HepG2 (cell line): Measurements from ENCODE around the gene EXOC7. TPM values are rescaled to one million over a fixed set of nuclear protein-coding genes. Genes with fewer than 3 reads are reported as not detected.

Experiments
- AKAP8 ChIP-seq: sonication (generic); formaldehyde crosslinking; IDR thresholded peaks from 2 replicates; pipeline ENCODE4 v1.5.1; 2020; ENCODE audit warnings: mild to moderate bottlenecking, missing genetic modification reagents
- HOXA3 ChIP-seq: sonication (generic); formaldehyde crosslinking; IDR thresholded peaks from 2 replicates; pipeline ENCODE4 v1.5.0; 2020; ENCODE audit warnings: missing genetic modification reagents
- NAIF1 ChIP-seq: sonication (generic); formaldehyde crosslinking; IDR thresholded peaks from 2 replicates; pipeline ENCODE4 v1.5.0; 2020; ENCODE audit warnings: mild to moderate bottlenecking, missing genetic modification reagents, borderline replicate concordance
- ZBTB40 ChIP-seq, 2 experiments: fragments of 450-650 bp in 1 of 2; sonication (generic) in 1 of 2; formaldehyde crosslinking in 1 of 2; IDR thresholded peaks; 2 replicates each; pipeline versions ENCODE4 v1.6.1 to v1.8.0; 2016 to 2022; ENCODE audit warnings: antibody characterized with exemption in 1 of 2, mild to moderate bottlenecking in 1 of 2, missing genetic modification reagents in 1 of 2
- ZFP91 ChIP-seq: sonication (generic); formaldehyde crosslinking; IDR thresholded peaks from 2 replicates; pipeline ENCODE4 v1.9.0; 2022; ENCODE audit warnings: missing genetic modification reagents, mild to moderate bottlenecking, borderline replicate concordance
- ZNF431 ChIP-seq: sonication (generic); formaldehyde crosslinking; IDR thresholded peaks from 2 replicates; pipeline ENCODE4 v1.9.0; 2022; ENCODE audit warnings: missing genetic modification reagents, low read depth, mild to moderate bottlenecking, borderline replicate concordance
- polyA plus RNA-seq, 8 experiments: library from polyadenylated mRNA; depleted of rRNA in 3 of 8; stranded (reverse) in 7 of 8; unstranded in 1 of 8; fragments of >200 nt; fragmentation: Illumina TruSeq in 4 of 8; extraction: Trizol in 4 of 8; gene quantifications; 2 replicates each; pipeline versions ENCODE4 v1.2.1 to v1.2.3, GENCODE V29; 2011 to 2016; ENCODE audit warnings: low read depth in 4 of 8, missing spikeins in 1 of 8, mixed read lengths in 1 of 8; ENCODE audit not compliant: insufficient read depth in 1 of 8
- total RNA-seq, 5 experiments: library from RNA; depleted of rRNA; stranded (reverse); fragments of >200 nt; fragmentation: Illumina TruSeq; extraction: Trizol; gene quantifications; 2 replicates each; pipeline ENCODE4 v1.2.3, GENCODE V29; 2016; ENCODE audit warnings: low read depth in 1 of 5
- TF ChIP-seq, protein P1 (sequence below): sonication (generic); formaldehyde crosslinking; IDR thresholded peaks from 2 replicates; pipeline ENCODE4 v1.4.0; 2020; ENCODE audit warnings: mild to moderate bottlenecking, missing genetic modification reagents

Gene EXOC7
- total and polyA plus RNA-seq, 2 of the 13 experiments (the other 11 are each of a cell fraction or from before 2014, with no cell fraction given): 86.9 to 116 TPM

GRCh38 chr17:76103274-76104139 is at the start of gene EXOC7 (continued):
- TF ChIP-seq, protein P1, sequence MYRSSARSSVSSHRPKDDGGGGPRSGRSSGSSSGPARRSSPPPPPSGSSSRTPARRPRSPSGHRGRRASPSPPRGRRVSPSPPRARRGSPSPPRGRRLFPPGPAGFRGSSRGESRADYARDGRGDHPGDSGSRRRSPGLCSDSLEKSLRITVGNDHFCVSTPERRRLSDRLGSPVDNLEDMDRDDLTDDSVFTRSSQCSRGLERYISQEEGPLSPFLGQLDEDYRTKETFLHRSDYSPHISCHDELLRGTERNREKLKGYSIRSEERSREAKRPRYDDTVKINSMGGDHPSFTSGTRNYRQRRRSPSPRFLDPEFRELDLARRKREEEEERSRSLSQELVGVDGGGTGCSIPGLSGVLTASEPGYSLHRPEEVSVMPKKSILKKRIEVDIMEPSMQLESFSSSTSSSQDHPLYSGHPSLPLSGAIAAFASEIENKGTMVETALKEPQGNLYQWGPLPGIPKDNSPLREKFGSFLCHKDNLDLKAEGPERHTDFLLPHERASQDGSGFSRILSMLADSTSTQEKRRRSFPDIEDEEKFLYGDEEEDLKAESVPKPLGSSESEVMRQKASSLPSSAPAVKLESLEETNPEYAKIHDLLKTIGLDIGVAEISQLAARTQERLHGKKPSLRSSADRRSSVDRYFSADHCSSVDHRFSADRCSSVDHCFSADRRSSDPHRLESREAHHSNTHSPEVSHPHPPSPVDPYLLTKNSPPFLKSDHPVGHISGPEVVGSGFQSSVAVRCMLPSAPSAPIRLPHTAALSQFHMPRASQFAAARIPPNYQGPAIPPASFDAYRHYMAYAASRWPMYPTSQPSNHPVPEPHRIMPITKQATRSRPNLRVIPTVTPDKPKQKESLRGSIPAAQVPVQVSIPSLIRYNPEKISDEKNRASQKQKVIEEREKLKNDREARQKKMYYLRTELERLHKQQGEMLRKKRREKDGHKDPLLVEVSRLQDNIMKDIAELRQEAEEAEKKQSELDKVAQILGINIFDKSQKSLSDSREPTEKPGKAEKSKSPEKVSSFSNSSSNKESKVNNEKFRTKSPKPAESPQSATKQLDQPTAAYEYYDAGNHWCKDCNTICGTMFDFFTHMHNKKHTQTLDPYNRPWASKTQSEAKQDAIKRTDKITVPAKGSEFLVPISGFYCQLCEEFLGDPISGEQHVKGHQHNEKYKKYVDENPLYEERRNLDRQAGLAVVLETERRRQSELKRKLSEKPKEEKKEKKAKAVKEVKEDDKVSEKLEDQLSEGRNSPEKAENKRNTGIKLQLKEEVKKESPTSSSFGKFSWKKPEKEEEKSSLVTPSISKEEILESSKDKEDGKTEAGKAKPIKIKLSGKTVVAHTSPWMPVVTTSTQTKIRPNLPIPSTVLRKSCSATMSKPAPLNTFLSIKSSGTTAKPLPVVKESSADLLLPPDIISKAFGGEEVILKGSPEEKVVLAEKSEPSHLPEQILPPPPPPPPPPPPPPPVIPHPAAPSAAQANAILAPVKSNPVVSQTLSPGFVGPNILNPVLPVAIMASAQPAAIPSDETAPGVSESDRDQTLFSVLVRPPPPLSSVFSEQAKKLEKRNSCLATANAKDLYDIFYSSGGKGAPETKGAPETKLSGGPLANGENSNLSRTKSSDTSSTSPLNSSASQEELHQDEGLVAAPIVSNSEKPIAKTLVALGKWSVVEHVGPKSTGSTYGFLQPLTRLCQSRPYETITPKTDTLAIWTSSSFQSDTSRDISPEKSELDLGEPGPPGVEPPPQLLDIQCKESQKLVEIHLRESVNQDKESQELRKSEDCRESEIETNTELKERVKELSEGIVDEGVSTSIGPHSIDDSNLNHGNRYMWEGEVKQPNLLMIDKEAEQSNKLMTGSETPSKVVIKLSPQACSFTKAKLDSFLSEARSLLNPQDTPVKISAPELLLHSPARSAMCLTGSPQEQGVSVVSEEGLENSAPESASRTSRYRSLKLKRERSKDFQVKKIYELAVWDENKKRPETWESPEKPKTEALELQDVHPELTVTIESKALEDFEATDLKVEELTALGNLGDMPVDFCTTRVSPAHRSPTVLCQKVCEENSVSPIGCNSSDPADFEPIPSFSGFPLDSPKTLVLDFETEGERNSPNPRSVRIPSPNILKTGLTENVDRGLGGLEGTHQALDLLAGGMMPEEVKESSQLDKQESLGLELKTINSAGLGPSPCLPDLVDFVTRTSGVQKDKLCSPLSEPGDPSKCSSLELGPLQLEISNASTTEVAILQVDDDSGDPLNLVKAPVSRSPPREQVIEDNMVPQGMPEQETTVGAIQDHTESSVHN: peak; percentile 47; the same call in 1 of the 2 replicates
- peak; percentile 94; the same call in 1 of the 2 replicates for TF ChIP-seq ZFP91 (CRISPR knock-in tag)
- peak; percentile 94 for TF ChIP-seq HOXA3 (CRISPR knock-in tag)
- no peak for TF ChIP-seq ZBTB40 (IDR thresholded peaks at IDR 0.05)
- peak; percentile 49 for TF ChIP-seq ZBTB40 (CRISPR knock-in tag; IDR thresholded peaks at IDR 0.05)
- peak; percentile 82; the same call in 1 of the 2 replicates for TF ChIP-seq AKAP8 (CRISPR knock-in tag)
- TF ChIP-seq NAIF1 (CRISPR knock-in tag): 0 out of 2 replicates have a peak, but pooled peaks have one; percentile 52
- TF ChIP-seq ZNF431 (CRISPR knock-in tag): no peak
